ES-I3 (cell line): ENCODE data around the gene OR2T6.
"Not testable (repeated sequence)": the region's sequence is repeated elsewhere in the genome, so short reads cannot be mapped to it uniquely, and the experiment has no call there.

ENCODE experiments used
- H3K36me3 ChIP-seq: 2 replicates; pipeline ENCODE4 v1.6.1; 2013; ENCODE audit warnings: mild to moderate bottlenecking, low read length, control low read depth, moderate library complexity; ENCODE audit not compliant: insufficient read depth
- H3K4me1 ChIP-seq: 2 replicates; pipeline ENCODE4 v1.6.1; 2013; ENCODE audit warnings: mild to moderate bottlenecking, control low read depth, low read length; ENCODE audit not compliant: insufficient read depth
- H3K9ac ChIP-seq: 2 replicates; pipeline ENCODE4 v1.6.1; 2013; ENCODE audit warnings: low read depth, mild to moderate bottlenecking, low read length, moderate library complexity
- H3K9me3 ChIP-seq: 2 replicates; pipeline ENCODE4 v1.6.1; 2013; ENCODE audit warnings: mild to moderate bottlenecking, low read length, moderate library complexity; ENCODE audit not compliant: control insufficient read depth, insufficient read depth

The OR2T6 gene

DNA sequence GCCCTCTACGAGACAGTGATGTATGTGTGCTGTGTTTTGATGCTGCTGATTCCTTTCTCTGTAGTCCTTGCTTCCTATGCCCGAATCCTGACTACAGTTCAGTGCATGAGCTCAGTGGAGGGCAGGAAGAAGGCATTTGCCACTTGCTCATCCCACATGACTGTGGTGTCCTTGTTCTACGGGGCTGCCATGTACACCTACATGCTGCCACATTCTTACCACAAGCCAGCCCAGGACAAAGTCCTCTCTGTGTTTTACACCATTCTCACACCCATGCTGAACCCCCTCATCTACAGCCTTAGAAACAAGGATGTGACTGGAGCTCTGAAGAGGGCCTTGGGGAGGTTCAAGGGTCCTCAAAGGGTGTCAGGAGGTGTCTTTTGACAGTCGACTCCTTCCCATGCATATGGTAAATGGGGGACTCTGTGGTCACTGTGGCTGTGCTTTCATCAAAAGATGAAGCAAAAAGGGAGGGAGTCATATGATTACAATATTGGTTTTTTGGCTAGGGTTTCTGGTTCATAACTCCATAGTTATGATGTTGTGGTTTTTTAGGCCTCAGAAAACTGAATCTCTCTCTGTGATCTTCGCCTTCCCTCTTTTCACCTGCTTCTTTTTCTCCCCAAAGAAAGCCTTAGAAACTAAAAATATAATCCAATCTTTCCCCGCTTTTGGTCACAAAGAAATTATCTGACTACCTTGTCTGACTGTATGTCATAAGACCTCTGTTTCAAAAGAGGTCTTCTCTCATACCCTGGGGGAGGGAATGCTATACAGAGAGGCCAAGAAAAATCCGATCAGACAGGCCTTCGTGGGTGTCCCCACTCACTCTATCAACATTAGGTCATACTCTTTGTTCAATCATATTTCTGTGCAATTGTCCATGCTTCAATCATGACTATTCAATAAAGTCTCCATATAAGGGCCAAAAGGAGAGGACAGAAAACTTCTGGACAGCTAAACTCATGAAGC, 31.5 kb downstream of the OR2T6 start:
- Histone ChIP-seq H3K9me3 (no peaks in the 10 kb centered on the region), H3K4me1 (no peaks in the 10 kb centered on the region), H3K36me3 (no peaks in the 10 kb centered on the region), H3K9ac (no peak overlapping the region)

DNA sequence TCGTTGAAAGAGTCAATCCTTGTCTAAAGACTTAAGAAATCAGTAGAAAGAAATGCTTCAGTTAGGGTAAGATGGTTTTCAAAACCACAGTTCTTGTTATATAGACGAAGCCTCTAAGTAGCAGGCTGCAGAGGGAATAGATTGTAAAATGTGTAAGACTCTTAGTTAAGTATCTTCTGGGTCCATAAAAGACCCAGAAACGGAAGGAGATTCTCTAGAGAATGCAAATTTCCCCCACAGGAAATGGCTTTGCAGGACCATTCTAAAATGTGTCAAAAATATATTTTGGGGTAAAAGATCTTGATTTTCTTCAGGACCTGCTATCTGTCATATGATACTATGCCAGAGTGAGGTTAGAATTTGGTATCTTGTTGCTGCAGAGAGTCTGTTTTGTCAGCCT, 40.7 kb downstream of the OR2T6 start:
- Histone ChIP-seq H3K9me3 (peaks cover 13% of the 10 kb centered on the region), H3K9ac (no peak overlapping the region), H3K36me3 (no peaks in the 10 kb centered on the region), H3K4me1 (no peaks in the 10 kb centered on the region)

DNA sequence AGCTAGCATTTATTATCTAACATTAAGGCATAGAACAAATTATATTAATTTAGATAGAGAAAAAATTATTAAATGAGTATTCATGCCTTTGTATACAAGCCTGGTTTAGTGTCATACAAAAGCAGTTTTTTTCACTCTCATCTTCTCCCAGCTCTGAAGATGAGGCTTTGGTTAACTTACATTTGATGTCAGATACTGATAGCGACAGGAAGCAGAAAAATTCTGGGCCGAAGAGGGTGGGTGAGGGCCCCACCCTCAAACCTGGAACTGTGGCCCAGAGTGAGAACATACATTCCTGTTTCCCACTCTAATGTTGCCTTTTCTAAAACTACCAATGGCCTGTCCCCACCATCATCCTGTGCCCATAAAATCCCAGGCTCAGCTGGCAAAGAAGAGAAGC, 42.3 kb downstream of the OR2T6 start:
- H3K9ac ChIP-seq: no peak overlapping the region
- no peaks in the 10 kb centered on the region for H3K36me3 ChIP-seq
- H3K9me3 ChIP-seq: peaks cover 14% of the 10 kb centered on the region
- H3K4me1 ChIP-seq: no peaks in the 10 kb centered on the region

DNA sequence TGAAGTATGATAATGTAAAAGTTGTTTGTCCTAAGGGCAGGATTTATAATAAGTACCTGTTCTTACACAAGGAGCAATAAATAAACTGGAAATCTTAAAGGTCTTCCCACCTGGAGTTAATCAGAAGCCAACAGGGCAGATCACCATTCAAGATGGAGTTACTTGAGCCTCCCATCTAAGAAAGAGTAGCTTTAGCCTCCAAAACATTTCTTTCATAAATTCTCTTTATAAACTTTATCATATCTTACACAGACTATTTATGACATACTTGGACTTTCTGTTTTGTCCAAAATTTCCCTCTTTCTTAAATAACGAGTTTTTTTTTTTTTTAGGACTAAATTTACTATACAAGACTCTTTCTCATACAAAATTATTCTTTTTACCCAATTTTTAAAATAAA, 45.8 kb downstream of the OR2T6 start:
- no peaks in the 10 kb centered on the region; the same call in 1 of the 2 replicates for H3K36me3 ChIP-seq
- H3K9me3 ChIP-seq: peaks cover 18% of the 10 kb centered on the region
- H3K4me1 ChIP-seq: no peaks in the 10 kb centered on the region; the same call in 1 of the 2 replicates
- H3K9ac ChIP-seq: no peak overlapping the region

DNA sequence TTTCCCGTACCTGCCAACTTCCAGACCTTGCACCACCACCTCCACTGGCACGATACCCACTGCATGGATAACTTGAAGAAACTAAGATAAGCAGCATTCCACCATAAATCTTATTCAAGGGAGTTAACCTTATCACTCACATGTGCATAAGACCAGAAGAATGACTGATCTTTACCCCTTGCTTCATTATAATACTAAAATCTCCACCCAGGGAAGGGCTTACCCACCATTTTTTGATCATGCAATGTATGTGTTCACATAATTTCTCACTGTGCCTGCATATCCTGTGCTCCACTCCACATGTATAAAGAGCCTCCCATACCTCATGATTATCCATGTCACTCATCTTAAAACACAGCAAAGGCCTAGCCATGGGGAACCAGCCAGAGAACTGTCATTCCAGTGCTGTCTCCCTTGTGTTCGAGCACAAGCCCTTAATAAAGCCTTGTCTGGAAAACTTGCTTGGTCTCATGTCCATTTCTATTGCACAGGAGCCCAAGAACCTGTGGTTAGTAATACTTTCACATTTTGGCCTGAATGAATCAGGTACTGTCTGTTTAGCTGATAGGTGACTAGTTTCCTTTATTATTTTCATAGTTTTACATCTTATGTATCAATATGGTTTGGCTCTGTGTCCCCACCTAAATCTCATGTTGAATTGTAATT, 52.1 kb downstream of the OR2T6 start:
- H3K36me3 ChIP-seq, H3K4me1 ChIP-seq, H3K9me3 ChIP-seq, H3K9ac ChIP-seq: not testable (repeated sequence)

DNA sequence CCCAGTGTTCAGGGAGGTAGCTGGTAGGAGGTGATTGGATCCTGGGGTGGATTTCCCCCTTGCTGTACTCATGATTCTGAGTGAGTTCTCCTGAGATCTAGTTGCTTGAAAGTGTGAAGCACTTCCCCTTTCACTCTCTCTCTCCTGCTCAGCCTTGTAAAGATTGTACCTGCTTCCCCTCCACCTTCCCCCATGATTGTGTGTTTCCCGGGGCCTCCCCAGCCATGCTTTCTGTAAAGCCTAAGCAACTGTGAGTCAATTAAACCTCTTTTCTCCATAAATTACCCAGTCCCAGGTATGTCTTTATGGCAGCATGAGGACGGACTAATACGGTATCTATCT, 52.6 kb downstream of the OR2T6 start:
- not testable (repeated sequence) for H3K36me3 ChIP-seq, H3K9me3 ChIP-seq, H3K9ac ChIP-seq, H3K4me1 ChIP-seq

DNA sequence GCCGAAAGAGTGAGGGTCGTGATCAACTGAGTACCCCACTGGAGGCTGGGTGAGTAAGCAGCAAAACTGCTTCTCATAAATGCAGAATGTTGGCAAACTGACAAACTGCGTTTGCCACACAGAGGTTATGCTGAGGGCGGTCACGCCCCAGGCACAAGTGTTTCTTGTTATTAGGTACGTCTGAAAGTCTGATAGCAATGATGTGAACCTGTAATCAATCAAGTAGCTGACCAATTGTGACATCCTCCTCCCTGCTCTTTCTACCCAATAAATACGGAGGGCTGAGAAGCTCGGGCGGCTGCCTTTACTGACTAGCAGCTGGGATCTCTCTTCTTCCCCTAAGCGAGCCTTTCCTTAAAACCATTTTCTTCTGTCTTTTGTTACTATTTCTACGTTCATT, 56.1 kb downstream of the OR2T6 start:
- H3K36me3 ChIP-seq, H3K4me1 ChIP-seq, H3K9ac ChIP-seq, H3K9me3 ChIP-seq: not testable (repeated sequence)

DNA sequence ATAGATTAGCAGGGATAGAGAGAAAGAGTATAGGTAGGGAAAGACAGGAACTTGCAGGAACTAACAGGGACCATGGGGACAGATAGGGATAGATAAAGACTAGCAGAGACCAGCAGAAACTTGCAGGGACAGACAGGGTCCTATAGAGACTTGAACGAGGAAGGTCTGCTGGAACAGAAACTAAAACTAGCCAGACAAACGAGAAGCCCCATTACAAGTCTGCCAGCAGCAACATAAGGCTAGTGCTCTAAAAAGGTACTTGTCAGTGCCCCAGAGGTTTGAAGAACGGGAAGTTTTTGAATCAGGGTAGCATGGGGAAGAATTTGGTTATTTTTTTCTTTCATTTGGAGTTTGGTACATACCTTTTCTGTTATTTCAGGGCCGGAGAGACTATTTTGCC, 56.7 kb downstream of the OR2T6 start:
- H3K36me3 ChIP-seq, H3K9ac ChIP-seq, H3K9me3 ChIP-seq, H3K4me1 ChIP-seq: not testable (repeated sequence)

DNA sequence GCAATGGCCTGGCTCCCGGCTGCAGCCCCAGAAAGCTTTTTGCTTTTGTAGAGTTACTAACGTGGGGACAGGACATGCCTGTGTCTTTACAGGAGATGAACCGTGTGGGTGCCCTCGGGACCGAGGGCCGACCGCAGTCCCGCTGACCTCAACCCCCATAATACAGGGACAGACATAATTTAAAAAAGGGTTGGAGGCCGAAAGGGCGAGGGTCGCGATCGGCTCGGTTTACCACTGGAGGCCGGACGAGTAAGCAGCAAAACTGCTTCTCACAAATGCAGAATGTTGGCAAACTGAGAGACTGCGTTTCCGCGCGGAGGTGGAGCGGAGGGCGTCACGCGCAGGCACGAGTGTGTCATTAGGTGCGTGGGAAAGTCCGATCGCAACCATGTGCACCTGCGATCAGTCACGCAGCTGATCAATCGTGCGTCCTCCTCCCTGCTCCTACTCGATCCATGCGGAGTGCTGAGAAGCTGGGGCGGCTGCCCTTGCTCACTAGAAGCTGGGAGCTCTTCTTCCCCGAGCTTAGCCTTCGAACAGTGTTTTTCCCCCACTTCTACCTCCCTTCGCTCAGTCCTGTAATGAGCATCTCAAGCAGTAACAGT, 58.4 kb downstream of the OR2T6 start:
- H3K9ac ChIP-seq, H3K9me3 ChIP-seq: not testable (repeated sequence)

DNA sequence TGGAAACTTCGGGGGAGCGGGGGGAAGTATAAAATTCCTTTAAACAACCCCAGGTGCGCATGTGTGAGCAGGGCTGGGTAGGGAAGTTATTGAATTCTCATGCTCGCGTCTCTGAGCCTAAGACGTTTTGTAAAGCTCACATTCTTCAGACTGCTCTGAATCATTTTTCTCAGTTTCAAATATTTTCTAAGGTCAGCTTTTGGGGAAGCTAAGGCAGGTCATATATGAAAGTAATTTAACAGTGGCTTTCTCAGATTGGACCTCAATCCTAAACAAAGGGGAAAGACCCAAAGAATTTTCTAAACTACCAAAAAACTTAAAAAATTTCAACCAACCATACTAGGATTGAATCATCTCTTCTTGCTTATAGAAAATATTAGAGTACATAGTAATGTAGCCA, 59.4 kb downstream of the OR2T6 start:
- not testable (repeated sequence) for H3K9me3 ChIP-seq, H3K9ac ChIP-seq, H3K36me3 ChIP-seq, H3K4me1 ChIP-seq

More for the DNA sequence above, 58.4 kb downstream of the OR2T6 start:
- not testable (repeated sequence) for H3K4me1 ChIP-seq, H3K36me3 ChIP-seq

DNA sequence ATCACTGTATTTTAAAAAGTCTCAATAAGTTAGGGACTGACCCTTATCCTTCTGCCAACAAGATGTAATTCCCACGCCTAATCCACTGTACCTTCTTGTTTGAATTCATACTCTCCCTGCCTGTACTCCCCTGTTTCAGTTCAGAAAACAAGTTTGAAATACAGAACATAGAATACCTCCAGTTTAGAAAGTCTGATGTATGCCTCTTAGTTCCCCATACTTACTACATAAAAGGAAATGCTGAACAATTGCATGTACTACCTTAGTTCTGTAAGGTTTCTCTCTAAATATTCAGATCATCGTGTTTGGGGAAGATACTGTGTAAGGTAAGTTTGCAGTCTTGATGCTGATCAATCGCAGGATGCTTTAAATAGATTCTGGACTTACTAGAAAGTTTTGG, 60.8 kb downstream of the OR2T6 start:
- not testable (repeated sequence) for H3K9me3 ChIP-seq, H3K4me1 ChIP-seq, H3K36me3 ChIP-seq, H3K9ac ChIP-seq

DNA sequence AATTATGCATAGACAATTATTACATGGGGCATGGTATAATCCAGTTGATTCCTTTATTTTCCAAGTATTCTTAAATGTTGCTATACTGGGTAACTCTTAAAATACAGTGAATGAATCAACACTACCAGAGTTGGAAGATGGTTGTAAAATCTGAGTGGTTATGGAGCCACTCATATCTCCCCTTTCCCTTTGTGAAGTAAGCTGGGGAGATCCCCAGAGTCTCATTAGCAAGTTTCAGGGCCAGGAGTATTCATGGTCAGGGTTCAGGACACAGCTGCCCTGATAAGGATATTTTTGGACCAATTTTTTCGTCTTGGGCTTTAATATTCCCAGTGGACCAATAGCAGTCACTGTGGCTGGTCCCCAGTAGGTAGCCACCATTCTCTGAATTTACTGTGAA, 63.1 kb downstream of the OR2T6 start:
- not testable (repeated sequence) for H3K9me3 ChIP-seq, H3K4me1 ChIP-seq, H3K36me3 ChIP-seq, H3K9ac ChIP-seq

DNA sequence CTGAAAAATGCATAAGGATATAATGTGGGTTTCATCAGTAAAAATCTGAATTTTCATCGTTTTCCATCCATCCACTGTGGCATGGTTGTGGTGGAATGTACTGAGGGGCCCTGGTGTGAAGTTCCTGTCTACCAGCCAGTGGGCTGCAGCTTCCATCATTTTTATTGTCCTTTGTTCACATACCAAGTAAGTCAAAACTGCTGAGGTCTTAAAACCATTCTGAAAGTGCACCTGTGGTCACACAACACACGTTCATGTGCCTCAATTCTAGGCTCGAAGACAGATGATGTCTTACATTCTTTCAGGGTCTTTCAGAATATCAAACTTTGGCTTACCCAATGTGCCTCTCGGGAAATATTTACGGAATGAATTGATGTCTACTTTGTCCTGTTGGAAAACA, 63.7 kb downstream of the OR2T6 start:
- not testable (repeated sequence) for H3K9ac ChIP-seq

More for the DNA sequence above, 63.7 kb downstream of the OR2T6 start:
- H3K4me1 ChIP-seq, H3K36me3 ChIP-seq, H3K9me3 ChIP-seq: not testable (repeated sequence)
